ENCODE data around the gene OR5K4. TPM values are rescaled to one million over a fixed set of nuclear protein-coding genes. Genes with fewer than 3 reads are reported as not detected.

OR5K4 gene
- total and polyA plus RNA-seq, 10 of the 15 experiments (the other 5 are each of a cell fraction or from before 2014, with no cell fraction given): 2.1 TPM; not detected in 9

- no TSS peak for BruUV-seq (replicated peaks)
- ChIA-PET POLR2A (no interaction called here), RAD21 (ENCODE audit: unreplicated experiment) (no interaction called here), CTCF (interaction anchor here (0.8 to 4.0 kb wide), 7 partner anchors 9 to 301 kb away, joined by 3 to 26 read pairs (median 4); no protein-coding TSS in a partner anchor), SMC1A (ENCODE audit: uncharacterized antibody, unreplicated experiment) (interaction anchor here (0.9 to 2.1 kb wide), 4 partner anchors 9 to 298 kb away, joined by 3 to 11 read pairs (median 5); partner anchors contain the start of gene CPOX)
- DNase-seq (ENCODE audit: low read depth, low spot score) (no peak), ATAC-seq (no peak), FAIRE-seq (no peak)
- H4K20me1 ChIP-seq (ENCODE audit: control insufficient read depth, insufficient read depth): no peaks in the 10 kb centered on the region
- intact Hi-C loops (cut with micrococcal nuclease; ENCODE audit: unreplicated experiment) (loop anchor here (10.0 kb wide), 1 partner anchor 544 kb away; no protein-coding TSS in a partner anchor), in situ Hi-C loops (cut with MboI) (loop anchor here (10.0 to 25.0 kb wide), 2 partner anchors 473 to 544 kb away; no protein-coding TSS in a partner anchor)
- H3K36me3 ChIP-seq (ENCODE audit: control insufficient read depth in 2 of 2, insufficient read depth in 2 of 2, low read length in 1 of 2): no peaks in the 10 kb centered on the region
- H3K27ac ChIP-seq (ENCODE audit: control insufficient read depth, insufficient read depth): no peak overlapping the region
- H3K9ac ChIP-seq (ENCODE audit: control insufficient read depth, insufficient read depth, low read length): no peak overlapping the region
- H3K4me3 ChIP-seq: no peak overlapping the region
- WGBS (ENCODE audit: insufficient coverage, insufficient replicate concordance, low lambda C conversion rate, missing lambda C conversion rate): 81% methylated on average over 1 of the region's 1 CpG
- no peak overlapping the region for H3K4me2 ChIP-seq (ENCODE audit: control insufficient read depth, insufficient read depth)
- H3K9me3 ChIP-seq (replicated peaks; ENCODE audit: control insufficient read depth, insufficient read depth, low read length): no peaks in the 10 kb centered on the region; the same call in 2 of the 3 replicates
- H2AFZ ChIP-seq (ENCODE audit: control insufficient read depth, low read depth, low read length): no peak overlapping the region
- no peaks in the 10 kb centered on the region for H3K79me2 ChIP-seq (ENCODE audit: control insufficient read depth, insufficient read depth, low read length)
- no peaks in the 10 kb centered on the region for H3K4me1 ChIP-seq (ENCODE audit: control insufficient read depth, insufficient read depth, low read length)
- no peaks in the 10 kb centered on the region for H3K27me3 ChIP-seq (replicated peaks in 1 of 2; ENCODE audit: control insufficient read depth in 2 of 2, insufficient read depth in 2 of 2, low read length in 1 of 2)
- TF ChIP-seq DPF2 (IDR thresholded peaks at IDR 0.05): no peak
- no peak for TF ChIP-seq BCL11A (IDR thresholded peaks at IDR 0.05; ENCODE audit: low read depth, low read length)
- no peak for TF ChIP-seq BCLAF1 (IDR thresholded peaks at IDR 0.05)
- no peak for TF ChIP-seq CREM (IDR thresholded peaks at IDR 0.05; ENCODE audit: low read depth)
- TF ChIP-seq NR2C1 (IDR thresholded peaks at IDR 0.05): no peak
- no peak for TF ChIP-seq FOXK2 (IDR thresholded peaks at IDR 0.05)
- TF ChIP-seq, protein P1, sequence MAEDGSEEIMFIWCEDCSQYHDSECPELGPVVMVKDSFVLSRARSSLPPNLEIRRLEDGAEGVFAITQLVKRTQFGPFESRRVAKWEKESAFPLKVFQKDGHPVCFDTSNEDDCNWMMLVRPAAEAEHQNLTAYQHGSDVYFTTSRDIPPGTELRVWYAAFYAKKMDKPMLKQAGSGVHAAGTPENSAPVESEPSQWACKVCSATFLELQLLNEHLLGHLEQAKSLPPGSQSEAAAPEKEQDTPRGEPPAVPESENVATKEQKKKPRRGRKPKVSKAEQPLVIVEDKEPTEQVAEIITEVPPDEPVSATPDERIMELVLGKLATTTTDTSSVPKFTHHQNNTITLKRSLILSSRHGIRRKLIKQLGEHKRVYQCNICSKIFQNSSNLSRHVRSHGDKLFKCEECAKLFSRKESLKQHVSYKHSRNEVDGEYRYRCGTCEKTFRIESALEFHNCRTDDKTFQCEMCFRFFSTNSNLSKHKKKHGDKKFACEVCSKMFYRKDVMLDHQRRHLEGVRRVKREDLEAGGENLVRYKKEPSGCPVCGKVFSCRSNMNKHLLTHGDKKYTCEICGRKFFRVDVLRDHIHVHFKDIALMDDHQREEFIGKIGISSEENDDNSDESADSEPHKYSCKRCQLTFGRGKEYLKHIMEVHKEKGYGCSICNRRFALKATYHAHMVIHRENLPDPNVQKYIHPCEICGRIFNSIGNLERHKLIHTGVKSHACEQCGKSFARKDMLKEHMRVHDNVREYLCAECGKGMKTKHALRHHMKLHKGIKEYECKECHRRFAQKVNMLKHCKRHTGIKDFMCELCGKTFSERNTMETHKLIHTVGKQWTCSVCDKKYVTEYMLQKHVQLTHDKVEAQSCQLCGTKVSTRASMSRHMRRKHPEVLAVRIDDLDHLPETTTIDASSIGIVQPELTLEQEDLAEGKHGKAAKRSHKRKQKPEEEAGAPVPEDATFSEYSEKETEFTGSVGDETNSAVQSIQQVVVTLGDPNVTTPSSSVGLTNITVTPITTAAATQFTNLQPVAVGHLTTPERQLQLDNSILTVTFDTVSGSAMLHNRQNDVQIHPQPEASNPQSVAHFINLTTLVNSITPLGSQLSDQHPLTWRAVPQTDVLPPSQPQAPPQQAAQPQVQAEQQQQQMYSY (CRISPR knock-in tag; IDR thresholded peaks at IDR 0.05): no peak
- TF ChIP-seq SIX5 (IDR thresholded peaks at IDR 0.05; ENCODE audit: low read depth, low read length, severe bottlenecking): no peak
- no peak for TF ChIP-seq KAT2A (conservative IDR thresholded peaks at IDR 0.05; ENCODE audit: control insufficient read depth, low read depth, low read length)
- no peak for TF ChIP-seq NFYA (IDR thresholded peaks at IDR 0.05; ENCODE audit: borderline replicate concordance, low read depth, low read length)
- no peak for TF ChIP-seq SKIL (IDR thresholded peaks at IDR 0.05; ENCODE audit: low read depth, poor library complexity, severe bottlenecking)
- no peak for TF ChIP-seq ZBED1 (IDR thresholded peaks at IDR 0.05; ENCODE audit: borderline replicate concordance)
- TF ChIP-seq SUZ12 (IDR thresholded peaks at IDR 0.05; ENCODE audit: unreplicated experiment): no peak
- TF ChIP-seq, protein P2, sequence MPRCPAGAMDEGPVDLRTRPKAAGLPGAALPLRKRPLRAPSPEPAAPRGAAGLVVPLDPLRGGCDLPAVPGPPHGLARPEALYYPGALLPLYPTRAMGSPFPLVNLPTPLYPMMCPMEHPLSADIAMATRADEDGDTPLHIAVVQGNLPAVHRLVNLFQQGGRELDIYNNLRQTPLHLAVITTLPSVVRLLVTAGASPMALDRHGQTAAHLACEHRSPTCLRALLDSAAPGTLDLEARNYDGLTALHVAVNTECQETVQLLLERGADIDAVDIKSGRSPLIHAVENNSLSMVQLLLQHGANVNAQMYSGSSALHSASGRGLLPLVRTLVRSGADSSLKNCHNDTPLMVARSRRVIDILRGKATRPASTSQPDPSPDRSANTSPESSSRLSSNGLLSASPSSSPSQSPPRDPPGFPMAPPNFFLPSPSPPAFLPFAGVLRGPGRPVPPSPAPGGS (IDR thresholded peaks at IDR 0.05; ENCODE audit: borderline replicate concordance, insufficient read depth, low read depth, low read length, poor library complexity, severe bottlenecking): no peak
Measured at GRCh38 chr3:98339031-98339430, 14.6 kb upstream of the OR5K4 start.

Data from GM12878 (cell line).